ENCODE measurements around the gene GPATCH2L. TPM values are rescaled to one million over a fixed set of nuclear protein-coding genes. Genes with fewer than 3 reads are reported as not detected.

Gene GPATCH2L
- total RNA-seq, 1 experiment from 2014 or later, result 29.0 TPM

- DNase-seq (ENCODE audit: low read depth), result peak; percentile 56
Observed at GRCh38 chr14:76201162-76201561, 49.4 kb downstream of the GPATCH2L start.

- DNase-seq (ENCODE audit: low read depth), result peak; percentile 88
Observed at GRCh38 chr14:76203086-76204001, 51.6 kb downstream of the GPATCH2L start.

- DNase-seq (ENCODE audit: low read depth), result no peak
Observed at GRCh38 chr14:76204461-76205230, 52.9 kb downstream of the GPATCH2L start.

- DNase-seq (ENCODE audit: low read depth), result no peak
Observed at GRCh38 chr14:76205708-76206107, 54.0 kb downstream of the GPATCH2L start.

- no peak for DNase-seq (ENCODE audit: low read depth)
Observed at GRCh38 chr14:76208340-76208739, 56.6 kb downstream of the GPATCH2L start.

- DNase-seq (ENCODE audit: low read depth), result peak; percentile 24
Observed at GRCh38 chr14:76212242-76212641, 60.5 kb downstream of the GPATCH2L start.

- no peak for DNase-seq (ENCODE audit: low read depth)
Observed at GRCh38 chr14:76217179-76217578, 65.5 kb downstream of the GPATCH2L start.

- DNase-seq (ENCODE audit: low read depth), result no peak
Observed at GRCh38 chr14:76218662-76219061, 66.9 kb downstream of the GPATCH2L start.

GRCh38 chr14:76219873-76220272 lies 68.2 kb downstream of the GPATCH2L start:
- DNase-seq (ENCODE audit: low read depth), result no peak

- peak; percentile 20 for DNase-seq (ENCODE audit: low read depth)
Observed at GRCh38 chr14:76227450-76228050, 75.8 kb downstream of the GPATCH2L start.

GRCh38 chr14:76228138-76228537 lies 76.4 kb downstream of the GPATCH2L start:
- DNase-seq (ENCODE audit: low read depth), result no peak

GRCh38 chr14:76232800-76233199 lies 81.1 kb downstream of the GPATCH2L start:
- no peak for DNase-seq (ENCODE audit: low read depth)

GRCh38 chr14:76235628-76236027 lies 83.9 kb downstream of the GPATCH2L start:
- DNase-seq (ENCODE audit: low read depth), result no peak

GRCh38 chr14:76236172-76237130 lies 84.7 kb downstream of the GPATCH2L start:
- DNase-seq (ENCODE audit: low read depth), result no peak

GRCh38 chr14:76237349-76237990 lies 85.7 kb downstream of the GPATCH2L start:
- DNase-seq (ENCODE audit: low read depth), result no peak

- peak; percentile 11 for DNase-seq (ENCODE audit: low read depth)
Observed at GRCh38 chr14:76245097-76245496, 93.4 kb downstream of the GPATCH2L start.

- no peak for DNase-seq (ENCODE audit: low read depth)
Observed at GRCh38 chr14:76250302-76250701, 98.6 kb downstream of the GPATCH2L start.

GRCh38 chr14:76252471-76252870 lies 100.7 kb downstream of the GPATCH2L start:
- no peak for DNase-seq (ENCODE audit: low read depth)

- no peak for DNase-seq (ENCODE audit: low read depth)
Observed at GRCh38 chr14:76253111-76253510, 101.4 kb downstream of the GPATCH2L start.

- DNase-seq (ENCODE audit: low read depth), result no peak
Observed at GRCh38 chr14:76256545-76256944, 104.8 kb downstream of the GPATCH2L start.
